Measurements from ENCODE around the gene SLC30A2. TPM values are rescaled to one million over a fixed set of nuclear protein-coding genes. Genes with fewer than 3 reads are reported as not detected.

Gene SLC30A2
- total and polyA plus RNA-seq, 4 donors, result 0.02 to 0.51 (median 0.24) TPM

DNA sequence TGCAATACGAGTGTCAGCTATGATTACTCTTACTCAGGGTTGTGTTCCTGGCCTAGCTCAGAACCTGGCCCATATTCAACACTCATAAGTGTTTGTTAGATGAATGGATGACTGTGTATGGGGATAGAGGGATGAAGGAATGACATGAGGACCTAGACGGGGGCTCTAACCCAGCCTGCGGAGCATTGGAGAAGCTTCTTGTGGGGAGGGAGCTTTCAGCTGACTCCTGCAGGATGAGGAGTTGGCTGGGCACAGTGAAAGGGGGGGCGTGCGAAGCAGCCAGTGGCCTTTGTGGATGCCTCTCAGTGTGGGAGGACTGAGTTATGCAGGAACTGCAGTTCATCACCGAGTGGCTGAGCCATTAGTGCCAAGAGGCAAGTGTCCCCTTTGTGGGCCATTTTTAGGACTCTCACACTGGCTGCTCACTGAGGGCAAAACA, 25.6 kb downstream of the SLC30A2 start:
- Histone ChIP-seq H3K9me3 (ENCODE audit: control insufficient read depth in 4 of 4, insufficient read depth in 3 of 4, low read length in 3 of 4) (no peaks in the 10 kb centered on the region), H3K27ac (ENCODE audit: low read depth in 1 of 2, low read length in 1 of 2) (peak overlapping the region in 1 of 2 donors; percentile 66), H3K27me3 (ENCODE audit: control insufficient read depth in 3 of 3, insufficient read depth in 3 of 3, low read length in 2 of 3) (no peaks in the 10 kb centered on the region), H3K36me3 (ENCODE audit: control insufficient read depth in 4 of 4, insufficient read depth in 4 of 4, low read length in 4 of 4) (no peaks in the 10 kb centered on the region), H3K4me1 (ENCODE audit: control insufficient read depth in 5 of 5, insufficient read depth in 5 of 5, low read length in 5 of 5) (peaks cover 0 to 13% (median 4%) of the 10 kb centered on the region in 5 donors), H3K9ac (ENCODE audit: insufficient read depth in 1 of 2, low read length in 2 of 2) (no peak overlapping the region), H3K4me3 (no peak overlapping the region)
- ATAC-seq (ENCODE audit: insufficient read depth, low FRiP score), result no peak
- TF ChIP-seq, protein P1, sequence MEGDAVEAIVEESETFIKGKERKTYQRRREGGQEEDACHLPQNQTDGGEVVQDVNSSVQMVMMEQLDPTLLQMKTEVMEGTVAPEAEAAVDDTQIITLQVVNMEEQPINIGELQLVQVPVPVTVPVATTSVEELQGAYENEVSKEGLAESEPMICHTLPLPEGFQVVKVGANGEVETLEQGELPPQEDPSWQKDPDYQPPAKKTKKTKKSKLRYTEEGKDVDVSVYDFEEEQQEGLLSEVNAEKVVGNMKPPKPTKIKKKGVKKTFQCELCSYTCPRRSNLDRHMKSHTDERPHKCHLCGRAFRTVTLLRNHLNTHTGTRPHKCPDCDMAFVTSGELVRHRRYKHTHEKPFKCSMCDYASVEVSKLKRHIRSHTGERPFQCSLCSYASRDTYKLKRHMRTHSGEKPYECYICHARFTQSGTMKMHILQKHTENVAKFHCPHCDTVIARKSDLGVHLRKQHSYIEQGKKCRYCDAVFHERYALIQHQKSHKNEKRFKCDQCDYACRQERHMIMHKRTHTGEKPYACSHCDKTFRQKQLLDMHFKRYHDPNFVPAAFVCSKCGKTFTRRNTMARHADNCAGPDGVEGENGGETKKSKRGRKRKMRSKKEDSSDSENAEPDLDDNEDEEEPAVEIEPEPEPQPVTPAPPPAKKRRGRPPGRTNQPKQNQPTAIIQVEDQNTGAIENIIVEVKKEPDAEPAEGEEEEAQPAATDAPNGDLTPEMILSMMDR (IDR thresholded peaks at IDR 0.05; ENCODE audit: control extremely low read depth, extremely low read depth), result no peak
- DNase-seq, result peak in 1 of 3 donors; percentile 15
- WGBS, 2 donors, result 69 to 82% methylated on average over 6 of the region's 6 CpGs

DNA sequence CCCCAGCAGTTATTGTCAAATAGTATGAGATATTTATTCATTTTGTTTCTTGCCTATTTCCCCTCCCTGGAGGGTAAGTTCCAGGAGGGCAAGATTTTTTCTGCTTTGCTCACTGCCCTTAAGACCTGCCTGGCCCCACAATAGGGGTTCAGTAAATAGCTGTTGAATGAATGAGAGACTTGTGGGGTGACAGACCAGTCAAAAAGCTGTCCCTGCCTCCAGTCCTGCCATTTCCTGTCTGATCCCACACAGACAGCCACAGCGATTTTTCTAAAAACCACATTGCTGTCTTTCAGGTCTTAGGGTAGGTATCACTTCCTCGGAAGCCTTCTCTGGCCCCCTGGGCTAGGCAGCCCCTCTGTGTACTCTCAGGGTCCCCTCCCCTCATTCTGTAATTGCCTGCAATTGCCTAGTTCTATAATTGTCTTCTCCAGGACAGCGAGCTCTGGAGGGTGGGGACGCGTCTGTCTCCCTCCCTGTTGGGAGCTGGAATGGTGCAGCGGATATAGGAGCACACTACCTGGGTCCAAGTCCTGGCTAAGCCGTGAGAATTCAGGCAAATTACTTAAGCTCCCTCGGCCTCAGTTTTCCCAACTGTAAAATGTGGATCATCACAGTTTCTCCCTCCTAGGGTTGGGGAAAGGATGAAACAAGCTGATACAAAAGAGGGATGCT, 26.1 kb downstream of the SLC30A2 start:
- no peaks in the 10 kb centered on the region for H3K9me3 ChIP-seq (ENCODE audit: control insufficient read depth in 4 of 4, insufficient read depth in 3 of 4, low read length in 3 of 4)
- H3K4me1 ChIP-seq (ENCODE audit: control insufficient read depth in 5 of 5, insufficient read depth in 5 of 5, low read length in 5 of 5), result peaks cover 0 to 13% (median 4%) of the 10 kb centered on the region in 5 donors
- H3K4me3 ChIP-seq, result no peak overlapping the region
- H3K36me3 ChIP-seq (ENCODE audit: control insufficient read depth in 4 of 4, insufficient read depth in 4 of 4, low read length in 4 of 4), result no peaks in the 10 kb centered on the region
- TF ChIP-seq, protein P1 (IDR thresholded peaks at IDR 0.05; ENCODE audit: control extremely low read depth, extremely low read depth), result no peak
- no peak for DNase-seq
- peak overlapping the region in 1 of 2 donors; percentile 66 for H3K27ac ChIP-seq (ENCODE audit: low read depth in 1 of 2, low read length in 1 of 2)
- no peaks in the 10 kb centered on the region for H3K27me3 ChIP-seq (ENCODE audit: control insufficient read depth in 3 of 3, insufficient read depth in 3 of 3, low read length in 2 of 3)
- WGBS, 2 donors, result 66 to 71% methylated on average over 8 of the region's 8 CpGs
- no peak overlapping the region for H3K9ac ChIP-seq (ENCODE audit: insufficient read depth in 1 of 2, low read length in 2 of 2)
- no peak for ATAC-seq (ENCODE audit: insufficient read depth, low FRiP score)

DNA sequence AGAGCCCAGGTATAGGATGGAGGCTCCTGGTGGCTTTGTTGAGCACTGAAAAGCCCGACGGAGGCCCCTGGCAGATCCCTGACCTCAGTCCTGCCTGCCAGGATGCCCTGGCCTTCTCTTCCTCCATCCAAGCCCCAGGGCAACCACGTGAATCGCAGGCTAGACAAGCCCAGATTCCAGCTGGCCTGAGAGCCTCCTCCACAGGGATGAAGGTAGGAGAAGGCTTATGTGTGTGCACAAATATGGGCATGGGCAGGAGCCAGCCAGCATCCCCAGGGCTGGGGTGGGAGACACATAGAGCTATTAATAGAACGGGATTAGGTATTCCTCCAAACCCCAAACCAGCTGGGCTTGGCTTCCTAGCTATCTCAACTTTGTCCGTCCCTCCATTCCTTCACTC, 28.3 kb downstream of the SLC30A2 start:
- peaks cover 0 to 15% (median 0%) of the 10 kb centered on the region in 5 donors for H3K4me1 ChIP-seq (ENCODE audit: control insufficient read depth in 5 of 5, insufficient read depth in 5 of 5, low read length in 5 of 5)
- DNase-seq, result no peak
- H3K27me3 ChIP-seq (ENCODE audit: control insufficient read depth in 3 of 3, insufficient read depth in 3 of 3, low read length in 2 of 3), result no peaks in the 10 kb centered on the region
- no peak overlapping the region for H3K4me3 ChIP-seq
- WGBS, 2 donors, result 74 to 75% methylated on average over 6 of the region's 6 CpGs
- H3K9ac ChIP-seq (ENCODE audit: insufficient read depth in 1 of 2, low read length in 2 of 2), result no peak overlapping the region
- no peak for ATAC-seq (ENCODE audit: insufficient read depth, low FRiP score)
- H3K9me3 ChIP-seq (ENCODE audit: control insufficient read depth in 4 of 4, insufficient read depth in 3 of 4, low read length in 3 of 4), result no peaks in the 10 kb centered on the region
- TF ChIP-seq, protein P1 (IDR thresholded peaks at IDR 0.05; ENCODE audit: control extremely low read depth, extremely low read depth), result no peak
- H3K27ac ChIP-seq (ENCODE audit: low read depth in 1 of 2, low read length in 1 of 2), result peak overlapping the region in 1 of 2 donors; percentile 12
- H3K36me3 ChIP-seq (ENCODE audit: control insufficient read depth in 4 of 4, insufficient read depth in 4 of 4, low read length in 4 of 4), result no peaks in the 10 kb centered on the region

Data from lung (tissue), 12 donors.